Measurements from ENCODE around the gene COG4.

The COG4 gene

DNA sequence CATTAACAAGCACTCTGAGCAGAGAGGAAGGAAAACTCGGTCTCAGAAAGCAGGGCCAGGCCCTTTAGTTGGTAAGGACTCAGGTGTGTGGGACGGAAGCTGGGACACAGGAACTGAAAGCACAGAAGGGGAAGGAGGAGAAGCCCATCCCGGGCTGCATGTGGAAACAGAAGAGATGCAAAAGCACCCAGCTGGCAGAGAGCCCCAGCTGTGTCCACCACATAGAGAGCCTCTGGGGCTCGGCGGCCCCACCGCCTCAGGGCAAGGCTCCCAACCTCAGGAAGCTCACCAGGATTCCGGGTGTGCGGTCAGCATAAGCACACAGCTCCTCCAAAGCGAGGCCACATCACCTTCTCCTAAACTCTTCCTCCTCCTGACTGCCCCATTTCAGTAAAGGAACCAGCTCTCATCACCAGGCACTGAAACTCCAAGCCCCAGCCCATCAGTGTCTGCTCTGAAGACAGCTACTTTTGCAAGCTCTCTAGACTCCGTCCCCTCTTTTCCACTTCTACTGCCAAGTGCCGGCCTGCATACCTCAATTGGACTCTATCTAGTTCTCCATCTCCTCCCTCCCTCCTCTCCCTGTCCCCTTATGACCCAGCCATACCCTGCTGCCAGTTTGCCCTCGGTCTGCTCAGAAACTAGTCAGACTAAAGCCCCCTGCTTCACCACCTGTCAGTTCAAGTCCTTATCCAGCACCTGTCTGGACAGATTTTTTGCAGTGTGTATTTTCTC lies 90.5 kb downstream of the COG4 start:
- peak overlapping the region; percentile 40; the same call in 1 of the 2 replicates for H3K4me3 ChIP-seq (ENCODE audit: low read length)
- no peak for TF ChIP-seq ZNF274 (IDR thresholded peaks at IDR 0.05; ENCODE audit: low read depth, low read length)

DNA sequence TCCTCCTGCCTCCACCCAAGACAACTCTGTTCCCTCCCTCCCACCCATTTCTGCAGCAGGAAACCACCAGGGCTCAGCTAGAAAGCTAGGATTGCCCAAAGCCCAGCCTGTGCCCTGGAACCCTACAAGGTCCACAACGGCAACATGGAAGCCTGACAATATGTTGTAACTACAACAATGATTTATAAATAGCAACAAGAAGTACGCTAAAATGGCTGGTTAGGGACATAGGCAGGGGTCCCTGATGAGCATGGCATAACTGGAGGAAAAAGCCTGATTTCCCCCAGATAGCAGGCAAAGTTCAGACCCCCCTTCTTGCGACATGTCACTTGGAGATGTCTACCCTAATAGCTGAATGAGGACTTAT lies 91.0 kb downstream of the COG4 start:
- peak overlapping the region; percentile 21; the same call in 1 of the 2 replicates for H3K4me3 ChIP-seq (ENCODE audit: low read length)
- no peak for TF ChIP-seq ZNF274 (IDR thresholded peaks at IDR 0.05; ENCODE audit: low read depth, low read length)

DNA sequence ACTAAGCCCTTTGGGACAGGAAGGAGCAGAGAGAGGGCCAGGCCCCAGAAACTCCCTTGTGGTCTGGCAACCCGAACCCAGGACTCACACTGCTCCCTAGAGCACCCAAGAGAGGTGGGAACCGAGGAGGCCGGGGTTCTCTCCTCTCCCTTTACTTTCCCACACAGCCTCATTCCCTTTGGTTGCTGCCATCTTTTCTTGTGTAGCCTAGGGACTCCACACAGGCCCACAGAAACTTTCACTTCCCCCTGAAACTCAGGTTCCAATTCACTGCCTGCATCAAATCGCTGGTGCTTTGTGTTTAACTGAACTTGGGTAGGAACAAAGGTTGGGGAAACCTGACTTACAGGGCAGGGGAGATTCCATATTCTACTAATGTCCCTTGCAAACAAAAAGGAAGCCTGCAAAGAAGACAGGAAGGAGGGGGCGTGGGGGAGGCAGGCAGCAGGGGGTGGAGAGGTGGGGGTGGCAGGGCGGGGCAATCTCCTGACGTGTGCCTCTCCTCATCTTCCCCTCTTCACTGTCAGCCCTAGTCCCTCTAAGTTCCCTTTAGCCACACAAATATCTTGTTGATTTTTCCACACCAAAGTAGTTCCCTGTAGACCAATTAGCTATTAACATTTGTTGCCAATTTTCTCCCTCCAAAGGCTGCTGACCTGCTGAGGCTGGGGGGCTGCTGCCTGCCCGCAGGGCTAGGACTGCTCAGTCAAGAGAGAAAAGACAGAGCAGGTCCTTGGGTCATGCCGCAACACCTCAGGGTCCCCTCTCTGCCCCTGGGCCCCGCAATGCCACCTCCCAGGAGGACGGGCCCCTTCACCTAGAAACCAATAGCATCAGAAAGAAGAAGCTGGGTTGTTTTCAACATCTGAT lies 92.5 kb downstream of the COG4 start:
- no peak for TF ChIP-seq ZNF274 (IDR thresholded peaks at IDR 0.05; ENCODE audit: low read depth, low read length)
- peak overlapping the region; percentile 21; the same call in 1 of the 2 replicates for H3K4me3 ChIP-seq (ENCODE audit: low read length)
